Measurements from ENCODE around the gene TRAPPC10.

TRAPPC10 gene

DNA sequence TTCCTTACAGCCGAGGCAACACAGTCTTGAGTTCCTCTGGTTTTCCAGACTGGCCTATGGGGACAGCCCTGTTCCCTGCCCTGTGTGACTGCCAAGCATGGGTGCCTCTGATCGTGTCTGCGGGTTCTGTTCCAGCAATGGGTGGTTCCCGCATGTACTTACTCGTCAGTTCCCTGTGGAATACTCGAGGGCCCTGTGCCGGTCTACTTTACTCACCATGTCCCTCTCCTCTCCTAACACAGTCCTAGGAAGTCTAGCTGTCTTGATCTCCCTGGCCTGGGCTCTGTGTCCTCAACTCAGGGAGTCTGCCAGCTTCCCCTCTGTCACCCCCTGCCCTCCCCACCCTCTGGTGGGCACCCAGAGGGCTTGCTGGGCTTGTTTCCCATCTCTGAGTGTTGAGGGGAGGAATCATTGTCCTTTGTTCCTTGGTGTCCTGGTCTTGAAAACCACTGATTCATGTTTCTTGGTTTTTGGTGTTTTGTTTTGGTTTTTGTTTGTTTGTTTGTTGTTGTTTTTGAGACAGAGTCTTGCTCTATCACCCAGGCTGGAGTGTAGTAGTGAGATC lies 36.0 kb downstream of the TRAPPC10 start:
- DNase-seq, result no peak

- DNase-seq, result no peak
Measured at GRCh38 chr21:44049182-44049581, 37.1 kb downstream of the TRAPPC10 start.

DNA sequence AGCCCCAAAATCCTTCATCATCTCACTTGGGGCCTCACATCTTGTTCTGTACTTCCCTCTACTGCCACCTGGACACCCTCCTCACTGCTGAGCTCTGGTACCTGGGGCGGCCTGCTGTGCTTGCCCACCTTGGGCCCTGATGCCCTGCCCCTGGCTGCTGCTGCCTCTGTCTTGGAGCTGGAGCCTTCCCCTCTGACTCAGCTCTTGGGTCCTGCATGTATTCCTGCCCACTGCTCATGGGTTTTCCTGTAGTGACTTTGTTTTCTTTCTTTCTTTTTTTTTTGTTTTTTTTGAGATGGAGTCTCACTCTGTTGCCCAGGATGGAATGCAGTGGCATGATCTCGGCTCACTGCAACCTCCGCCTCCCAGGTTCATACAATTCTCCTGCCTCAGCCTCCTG lies 37.5 kb downstream of the TRAPPC10 start:
- DNase-seq, result no peak

GRCh38 chr21:44050276-44050675 lies 38.2 kb downstream of the TRAPPC10 start:
- DNase-seq, result no peak

DNA sequence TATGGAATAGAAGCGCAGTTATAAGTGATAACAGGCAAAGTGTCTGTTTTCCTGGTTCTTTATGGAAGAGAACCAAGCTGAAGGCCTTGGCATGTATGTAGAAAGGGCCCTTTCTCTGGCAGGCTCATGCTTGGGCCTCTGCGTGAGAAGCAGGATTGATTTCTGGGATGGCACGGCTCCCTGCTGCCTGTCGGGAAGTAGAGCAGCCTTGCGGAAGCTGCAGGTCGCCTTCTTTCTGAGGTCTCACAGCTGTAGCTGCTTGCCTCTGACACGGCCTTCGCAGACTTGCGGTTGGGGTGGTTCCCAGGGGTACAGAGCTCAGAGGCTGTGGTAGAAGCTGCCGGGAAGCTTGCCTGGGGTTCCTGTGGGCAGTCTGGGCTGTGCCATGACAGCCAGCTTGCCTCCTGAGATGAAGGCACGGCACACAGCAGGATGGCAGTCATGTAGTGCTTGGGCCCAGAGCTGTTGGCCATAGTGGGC lies 39.4 kb downstream of the TRAPPC10 start:
- DNase-seq, result no peak

DNA sequence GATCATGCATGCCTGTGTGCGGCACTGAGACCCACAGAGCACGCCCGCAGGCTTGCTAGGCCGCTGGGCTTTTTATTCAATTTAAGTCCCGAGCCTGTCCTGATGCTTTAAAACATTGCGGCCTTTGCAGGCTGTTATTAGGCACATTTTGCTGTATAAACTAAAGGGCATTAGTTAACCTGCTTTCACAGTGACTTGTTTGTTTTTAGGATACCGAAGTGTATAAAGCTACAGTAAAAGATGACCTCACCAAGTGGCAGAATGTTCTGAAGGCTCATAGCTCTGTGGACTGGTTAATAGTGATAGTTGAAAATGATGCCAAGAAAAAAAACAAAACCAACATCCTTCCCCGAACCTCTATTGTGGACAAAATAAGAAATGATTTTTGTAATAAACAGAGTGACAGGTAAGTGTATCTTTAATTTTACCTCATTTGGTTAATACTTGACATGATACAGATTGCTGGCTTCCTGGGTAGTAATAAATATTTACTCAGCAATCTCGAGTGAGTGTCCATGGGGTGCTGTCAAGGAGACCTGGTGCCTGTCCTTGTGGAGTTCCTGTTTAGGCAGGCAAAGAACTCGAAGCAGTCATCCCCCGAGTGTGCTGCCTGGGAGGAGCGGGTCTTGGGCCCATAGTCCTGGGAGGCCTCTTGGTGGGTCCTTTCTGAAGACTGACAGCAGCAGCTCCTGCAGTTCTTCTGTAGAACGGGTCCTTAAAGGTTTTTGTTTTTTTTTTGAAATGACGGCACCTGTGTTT lies 40.1 kb downstream of the TRAPPC10 start:
- DNase-seq, result no peak

GRCh38 chr21:44052830-44053226 lies 40.7 kb downstream of the TRAPPC10 start:
- DNase-seq, result no peak

- DNase-seq, result no peak
Measured at GRCh38 chr21:44053567-44053966, 41.5 kb downstream of the TRAPPC10 start.

DNA sequence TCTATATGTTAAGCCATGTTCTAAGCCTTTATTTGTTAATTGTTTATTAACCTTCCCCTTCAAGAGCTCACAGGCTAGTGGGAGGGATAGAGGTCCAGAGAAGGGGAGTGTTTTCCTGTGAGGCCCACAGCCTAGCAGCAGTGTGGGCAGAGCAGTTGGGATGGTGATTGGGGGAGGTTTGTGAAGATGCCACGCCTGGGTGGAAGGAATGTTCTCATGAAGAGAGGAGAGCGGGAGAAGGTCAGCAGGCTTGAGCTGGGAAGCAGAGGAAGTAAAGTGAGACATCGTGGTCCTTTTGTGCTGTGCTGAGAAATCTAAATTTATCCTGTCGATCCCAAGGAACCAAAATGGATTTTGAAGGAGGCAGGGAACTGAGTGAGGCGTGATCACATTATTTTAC lies 42.6 kb downstream of the TRAPPC10 start:
- no peak for DNase-seq

DNA sequence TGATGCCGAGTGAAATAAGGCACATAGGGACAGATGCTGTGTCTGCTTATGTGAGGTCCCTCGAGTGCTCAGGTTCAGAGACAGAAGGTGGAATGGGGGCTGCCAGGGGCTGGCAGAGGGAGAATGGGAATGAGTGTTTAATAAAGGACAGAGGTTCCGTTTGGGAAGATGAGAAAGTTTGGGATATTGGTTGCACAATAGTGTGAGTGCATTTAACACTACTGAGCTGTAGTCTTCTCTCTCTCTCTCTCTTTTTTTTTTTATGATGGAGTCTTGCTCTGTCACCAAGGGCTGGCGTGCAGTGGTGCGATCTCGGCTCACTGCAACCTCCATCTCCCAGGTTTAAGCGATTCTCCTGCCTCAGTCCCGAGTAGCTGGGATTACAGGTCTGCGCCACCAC lies 44.9 kb downstream of the TRAPPC10 start:
- DNase-seq, result no peak

DNA sequence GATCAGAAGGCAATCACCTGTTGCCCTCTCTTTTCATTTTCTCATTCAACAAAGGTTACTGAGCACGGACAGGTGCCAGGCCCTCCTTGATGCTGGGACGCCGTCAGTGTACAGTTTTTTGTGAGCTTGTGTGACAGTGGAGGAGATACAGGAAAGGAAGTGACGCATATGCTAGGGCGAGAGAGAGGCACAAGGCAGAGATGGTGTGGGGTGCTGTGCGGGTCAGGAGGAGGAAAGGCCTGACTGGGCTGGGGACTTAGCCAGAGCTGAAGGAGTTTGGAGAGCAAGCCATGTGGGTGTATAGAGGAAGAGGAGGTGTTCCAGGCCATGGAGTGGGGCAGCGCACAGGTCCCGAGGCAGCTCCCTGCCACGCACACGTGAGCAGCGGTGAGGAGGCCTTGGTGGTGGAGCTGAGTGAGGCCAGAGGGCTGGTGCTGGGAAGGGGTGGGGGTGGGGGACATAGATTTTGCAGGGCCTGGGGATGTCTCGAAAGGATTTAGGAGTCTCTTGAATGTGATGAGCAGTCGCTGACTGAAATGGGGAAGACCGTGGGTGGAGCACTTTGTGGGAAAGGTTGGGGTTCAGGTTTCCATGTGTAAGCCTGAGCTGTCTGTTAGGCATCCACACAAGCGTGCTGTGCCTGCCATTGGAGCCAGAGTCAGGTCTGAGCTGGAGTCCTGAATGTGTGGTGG lies 46.0 kb downstream of the TRAPPC10 start:
- DNase-seq, result peak; percentile 20

DNA sequence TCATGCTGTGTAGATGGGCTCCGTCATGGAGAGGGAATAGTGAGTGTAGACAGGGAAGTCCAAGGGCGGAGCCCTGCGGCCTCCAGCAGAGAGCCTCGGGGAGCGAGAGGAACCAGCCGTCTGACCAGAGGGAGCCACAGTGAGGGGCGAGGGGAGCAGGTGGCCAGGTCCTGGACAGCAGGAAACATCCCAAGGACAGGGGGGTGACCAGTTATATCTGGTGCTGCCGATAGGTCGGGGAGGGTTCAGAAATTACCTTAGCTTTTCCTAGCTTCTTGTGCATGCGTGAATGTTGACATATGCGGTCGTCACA lies 46.5 kb downstream of the TRAPPC10 start:
- DNase-seq, result no peak

GRCh38 chr21:44058981-44059380 lies 46.9 kb downstream of the TRAPPC10 start:
- no peak for DNase-seq

- no peak for DNase-seq
Measured at GRCh38 chr21:44059710-44060109, 47.6 kb downstream of the TRAPPC10 start.

- no peak for DNase-seq
Measured at GRCh38 chr21:44062380-44062779, 50.3 kb downstream of the TRAPPC10 start.

DNA sequence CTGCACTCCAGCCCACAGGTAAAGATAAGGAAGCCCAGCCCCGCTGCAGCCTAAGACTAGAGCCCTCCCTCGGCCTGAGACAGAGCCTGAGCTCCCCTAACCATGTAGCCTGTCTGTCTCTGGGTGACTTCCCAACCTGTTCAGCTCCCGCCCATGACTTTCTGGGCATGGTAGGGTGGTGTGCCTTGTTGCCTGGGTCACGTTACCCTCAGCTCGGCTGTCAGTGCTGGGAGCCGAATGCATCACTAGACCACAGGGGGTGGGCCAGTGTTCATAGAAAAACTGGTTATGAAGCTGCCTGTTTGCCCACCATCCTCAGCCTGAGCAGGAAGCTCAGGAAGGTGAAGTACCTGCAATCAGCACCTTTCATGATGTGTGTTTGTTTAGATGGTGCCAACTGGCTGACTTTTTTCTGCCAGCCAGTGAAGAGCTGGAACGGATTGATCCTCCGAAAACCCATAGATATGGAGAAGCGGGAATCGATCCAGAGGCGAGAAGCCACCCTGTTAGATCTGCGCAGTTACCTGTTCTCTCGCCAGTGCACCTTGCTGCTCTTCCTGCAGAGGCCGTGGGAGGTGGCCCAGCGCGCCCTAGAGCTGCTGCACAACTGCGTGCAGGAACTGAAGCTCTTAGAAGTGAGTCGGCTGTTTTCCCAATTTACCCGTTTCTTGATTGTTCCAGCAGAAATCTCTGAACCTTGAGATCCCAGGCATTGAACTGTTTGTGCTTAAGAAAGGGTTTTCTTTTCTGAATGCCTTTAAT lies 51.2 kb downstream of the TRAPPC10 start:
- no peak for DNase-seq

- no peak for DNase-seq
Measured at GRCh38 chr21:44064852-44065403, 52.8 kb downstream of the TRAPPC10 start.

DNA sequence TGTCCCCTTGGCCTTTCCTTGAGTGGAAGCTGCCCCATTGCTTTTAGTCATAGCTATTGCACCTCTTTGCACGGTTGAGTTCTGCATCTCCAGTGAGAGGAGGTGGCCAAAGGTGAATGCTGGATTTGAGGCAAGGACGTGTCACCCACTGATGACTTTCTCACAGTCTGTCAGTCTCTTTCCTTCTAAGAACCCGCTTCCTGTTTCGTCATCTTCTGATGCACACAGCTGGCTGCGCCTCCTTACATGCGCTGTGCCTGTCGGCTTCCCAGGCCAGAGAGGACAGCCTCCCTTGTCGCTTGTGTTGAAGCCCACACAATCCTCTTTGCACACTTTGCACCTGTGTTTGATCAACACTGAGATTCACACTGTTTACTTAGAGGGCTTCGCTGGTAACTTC lies 53.3 kb downstream of the TRAPPC10 start:
- peak; percentile 64 for DNase-seq

- no peak for DNase-seq
Measured at GRCh38 chr21:44066116-44066515, 54.0 kb downstream of the TRAPPC10 start.

- DNase-seq, result no peak
Measured at GRCh38 chr21:44067011-44067839, 55.1 kb downstream of the TRAPPC10 start.

GRCh38 chr21:44070391-44070790 lies 58.3 kb downstream of the TRAPPC10 start:
- no peak for DNase-seq
